ENCODE results near the gene TCFL5.

TCFL5 gene

DNA sequence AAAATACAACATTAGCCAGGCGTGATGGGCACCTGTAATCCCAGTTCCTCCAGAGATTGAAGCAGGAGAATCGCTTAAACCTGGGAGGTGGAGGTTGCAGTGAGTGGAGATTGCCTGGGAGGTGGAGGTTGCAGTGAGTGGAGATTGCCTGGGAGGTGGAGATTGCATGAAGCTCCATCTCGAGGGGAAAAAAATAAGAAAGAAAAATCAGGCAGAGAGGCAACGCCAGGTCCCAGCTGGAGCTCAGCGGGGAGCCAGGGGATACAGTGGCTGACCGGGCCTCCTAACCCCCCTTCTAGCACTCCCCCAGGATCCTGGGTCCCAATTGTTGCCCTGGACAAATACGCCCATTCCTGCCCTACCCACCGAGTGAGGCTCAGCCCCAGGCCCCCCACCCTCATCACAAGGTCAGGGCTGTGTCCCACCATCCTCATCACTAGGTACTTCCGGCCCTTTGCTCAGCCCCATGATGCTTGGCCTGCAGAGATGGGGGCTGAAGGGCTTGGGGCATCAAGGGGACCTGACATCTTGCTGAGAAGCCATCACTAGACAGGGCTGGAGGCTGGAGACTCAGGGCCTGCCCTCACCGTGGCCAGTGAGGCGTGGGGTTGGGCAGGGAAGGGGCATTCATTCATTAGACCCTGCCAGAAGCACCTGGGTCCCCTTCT, 55.1 kb downstream of the TCFL5 start:
- DNase-seq (no peak), ATAC-seq (ENCODE audit: insufficient read depth, low read depth) (no peak)
- Histone ChIP-seq H3K9me3 (ENCODE audit: insufficient read depth, low read length, severe bottlenecking) (no peaks in the 10 kb centered on the region), H4K20me1 (ENCODE audit: insufficient read depth, low read length) (peaks cover 52% of the 10 kb centered on the region), H3K4me3 (ENCODE audit: low read depth in 1 of 2, low read length in 2 of 2) (peak overlapping the region in 1 of 2 experiments; percentile 97; a peak in 3 of 4 replicates), H2AFZ (ENCODE audit: low read depth, low read length) (no peak overlapping the region), H3K4me2 (ENCODE audit: insufficient read depth, low read length) (peak overlapping the region; percentile 97), H3K4me1 (ENCODE audit: insufficient read depth, low read length) (peaks cover 38% of the 10 kb centered on the region), H3K27ac (ENCODE audit: low read length) (peak overlapping the region; percentile 62), H3K36me3 (ENCODE audit: insufficient read depth, low read length) (peaks cover 61% of the 10 kb centered on the region), H3K9ac (ENCODE audit: low read depth, low read length) (peak overlapping the region; percentile 85), H3K79me2 (ENCODE audit: insufficient read depth, low read length) (peaks cover 44% of the 10 kb centered on the region), H3K27me3 (ENCODE audit: insufficient read depth, low read length, poor library complexity) (no peaks in the 10 kb centered on the region)
- TF ChIP-seq EZH2 (IDR thresholded peaks at IDR 0.05; ENCODE audit: borderline replicate concordance, low read depth, low read length, severe bottlenecking) = no peak
- TF ChIP-seq, protein P1, sequence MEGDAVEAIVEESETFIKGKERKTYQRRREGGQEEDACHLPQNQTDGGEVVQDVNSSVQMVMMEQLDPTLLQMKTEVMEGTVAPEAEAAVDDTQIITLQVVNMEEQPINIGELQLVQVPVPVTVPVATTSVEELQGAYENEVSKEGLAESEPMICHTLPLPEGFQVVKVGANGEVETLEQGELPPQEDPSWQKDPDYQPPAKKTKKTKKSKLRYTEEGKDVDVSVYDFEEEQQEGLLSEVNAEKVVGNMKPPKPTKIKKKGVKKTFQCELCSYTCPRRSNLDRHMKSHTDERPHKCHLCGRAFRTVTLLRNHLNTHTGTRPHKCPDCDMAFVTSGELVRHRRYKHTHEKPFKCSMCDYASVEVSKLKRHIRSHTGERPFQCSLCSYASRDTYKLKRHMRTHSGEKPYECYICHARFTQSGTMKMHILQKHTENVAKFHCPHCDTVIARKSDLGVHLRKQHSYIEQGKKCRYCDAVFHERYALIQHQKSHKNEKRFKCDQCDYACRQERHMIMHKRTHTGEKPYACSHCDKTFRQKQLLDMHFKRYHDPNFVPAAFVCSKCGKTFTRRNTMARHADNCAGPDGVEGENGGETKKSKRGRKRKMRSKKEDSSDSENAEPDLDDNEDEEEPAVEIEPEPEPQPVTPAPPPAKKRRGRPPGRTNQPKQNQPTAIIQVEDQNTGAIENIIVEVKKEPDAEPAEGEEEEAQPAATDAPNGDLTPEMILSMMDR (IDR thresholded peaks at IDR 0.05; ENCODE audit: borderline replicate concordance, extremely low read depth, low read length, poor library complexity, severe bottlenecking) = no peak

DNA sequence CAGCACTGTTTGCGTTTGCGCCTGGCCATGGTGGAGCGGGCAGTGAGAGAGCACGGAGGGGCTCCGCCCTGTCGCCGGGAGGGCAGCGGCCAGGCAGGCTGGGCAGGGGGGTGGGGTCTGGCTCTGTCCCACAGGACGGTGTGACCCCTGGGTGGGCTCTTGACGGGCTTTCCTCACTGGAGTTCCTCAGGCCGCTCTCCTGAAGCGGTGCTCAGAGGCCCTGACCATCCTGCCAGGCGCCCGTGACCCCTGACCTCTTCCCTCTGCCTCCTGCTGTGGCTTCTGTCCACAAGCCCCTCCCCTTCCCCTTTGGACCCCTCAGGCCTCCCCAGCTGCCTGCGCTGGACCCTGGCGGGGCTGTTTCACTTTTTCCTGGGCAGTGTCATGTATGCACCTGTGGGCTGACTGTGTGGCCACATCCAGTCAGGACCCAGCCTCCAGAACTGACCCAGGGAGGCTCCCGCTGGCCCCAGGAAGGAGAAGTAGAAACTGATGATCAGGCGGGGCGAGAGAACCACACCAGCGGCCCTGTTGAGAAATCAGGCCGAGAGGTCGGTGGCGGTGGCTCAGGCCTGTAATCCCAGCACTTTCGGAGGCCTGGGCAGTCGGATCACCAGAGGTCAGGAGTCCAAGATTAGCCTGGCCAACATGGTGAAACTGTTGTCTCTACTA, 55.8 kb downstream of the TCFL5 start:
- Histone ChIP-seq H3K9me3 (ENCODE audit: insufficient read depth, low read length, severe bottlenecking) (no peaks in the 10 kb centered on the region), H4K20me1 (ENCODE audit: insufficient read depth, low read length) (peaks cover 52% of the 10 kb centered on the region), H3K4me2 (ENCODE audit: insufficient read depth, low read length) (peak overlapping the region; percentile 97), H3K9ac (ENCODE audit: low read depth, low read length) (peak overlapping the region; percentile 85), H3K4me3 (ENCODE audit: low read depth in 1 of 2, low read length in 2 of 2) (peak overlapping the region; percentile 88 to 97; a peak in 3 of 4 replicates), H3K27me3 (ENCODE audit: insufficient read depth, low read length, poor library complexity) (no peaks in the 10 kb centered on the region), H3K27ac (ENCODE audit: low read length) (peak overlapping the region; percentile 62), H2AFZ (ENCODE audit: low read depth, low read length) (no peak overlapping the region), H3K79me2 (ENCODE audit: insufficient read depth, low read length) (peaks cover 44% of the 10 kb centered on the region), H3K4me1 (ENCODE audit: insufficient read depth, low read length) (peaks cover 38% of the 10 kb centered on the region), H3K36me3 (ENCODE audit: insufficient read depth, low read length) (peaks cover 62% of the 10 kb centered on the region)
- ATAC-seq (ENCODE audit: insufficient read depth, low read depth) (no peak; the same call in 2 of the 3 replicates), DNase-seq (no peak)
- TF ChIP-seq, protein P1 (IDR thresholded peaks at IDR 0.05; ENCODE audit: borderline replicate concordance, extremely low read depth, low read length, poor library complexity, severe bottlenecking) = no peak
- TF ChIP-seq EZH2 (IDR thresholded peaks at IDR 0.05; ENCODE audit: borderline replicate concordance, low read depth, low read length, severe bottlenecking) = no peak

DNA sequence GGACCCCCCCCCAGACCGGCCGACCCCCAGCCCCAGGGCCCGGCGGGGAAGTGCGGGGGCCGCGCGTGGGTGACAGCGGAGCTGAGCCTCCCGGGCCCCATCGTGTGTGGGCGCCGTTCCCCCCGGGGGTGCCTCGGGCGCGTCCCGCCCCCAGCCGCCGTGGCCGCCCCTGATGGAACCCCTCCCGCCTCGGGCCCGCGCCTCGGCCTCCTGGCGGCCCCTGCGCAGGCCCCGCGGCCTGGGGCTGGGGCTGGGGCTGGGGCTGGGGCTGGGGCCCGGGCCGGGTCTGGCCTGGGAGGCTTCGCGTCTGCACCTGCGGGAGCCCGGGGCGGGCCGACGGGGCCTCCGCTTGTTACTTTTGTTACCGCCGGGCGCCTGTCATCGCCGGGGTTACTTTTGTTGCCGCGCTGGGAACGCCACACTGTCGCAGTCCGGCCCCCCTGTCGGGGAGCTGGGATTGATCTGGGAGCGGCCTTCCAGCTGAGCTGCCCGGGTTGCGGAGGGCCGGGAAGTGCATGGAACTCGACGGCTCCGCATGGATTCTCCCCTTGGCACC, 56.4 kb downstream of the TCFL5 start:
- Histone ChIP-seq H3K4me1 (ENCODE audit: insufficient read depth, low read length) (peaks cover 38% of the 10 kb centered on the region), H3K9ac (ENCODE audit: low read depth, low read length) (peak overlapping the region; percentile 85), H3K4me3 (ENCODE audit: low read depth in 1 of 2, low read length in 2 of 2) (peak overlapping the region; percentile 88 to 97; a peak in 3 of 4 replicates), H3K27me3 (ENCODE audit: insufficient read depth, low read length, poor library complexity) (no peaks in the 10 kb centered on the region), H2AFZ (ENCODE audit: low read depth, low read length) (no peak overlapping the region), H3K27ac (ENCODE audit: low read length) (peak overlapping the region; percentile 89), H3K9me3 (ENCODE audit: insufficient read depth, low read length, severe bottlenecking) (no peaks in the 10 kb centered on the region), H3K36me3 (ENCODE audit: insufficient read depth, low read length) (peaks cover 62% of the 10 kb centered on the region), H3K79me2 (ENCODE audit: insufficient read depth, low read length) (peaks cover 44% of the 10 kb centered on the region), H3K4me2 (ENCODE audit: insufficient read depth, low read length) (peak overlapping the region; percentile 97), H4K20me1 (ENCODE audit: insufficient read depth, low read length) (peaks cover 47% of the 10 kb centered on the region)
- ATAC-seq (ENCODE audit: insufficient read depth, low read depth) = peak; percentile 46
- TF ChIP-seq, protein P1 (IDR thresholded peaks at IDR 0.05; ENCODE audit: borderline replicate concordance, extremely low read depth, low read length, poor library complexity, severe bottlenecking) = no peak
- TF ChIP-seq EZH2 (IDR thresholded peaks at IDR 0.05; ENCODE audit: borderline replicate concordance, low read depth, low read length, severe bottlenecking) = no peak
- DNase-seq = peak; percentile 47

Measured in DND-41 (cell line).